ENCODE results near the gene JAKMIP2.

- no peak for TF ChIP-seq CTCF (conservative IDR thresholded peaks at IDR 0.05; ENCODE audit: low read length)
- no peak for TF ChIP-seq EZH2phosphoT487 (IDR thresholded peaks at IDR 0.05; ENCODE audit: borderline replicate concordance)
Measured at GRCh38 chr5:147631428-147632003, 151.0 kb downstream of the JAKMIP2 start.
